Caco-2 (cell line): Measurements from ENCODE around the gene INAVA. TPM values are rescaled to one million over a fixed set of nuclear protein-coding genes. Genes with fewer than 3 reads are reported as not detected.
A peak's percentile ranks its signal among the peaks of the same experiment; 100 is the strongest.

Experiments used
- Bru-seq: library from RNA; stranded (reverse); fragments of 400-500 nt; gene quantifications from one replicate; lab custom pipeline; 2021; lab: Mats Ljungman, UMichigan
- BruChase-seq, 2 experiments: library from RNA; stranded (reverse); fragments of 400-500 nt; gene quantifications; one replicate each; lab custom pipeline; 2021; lab: Mats Ljungman, UMichigan
- BruUV-seq: library from RNA; stranded (reverse); fragments of 400-500 nt; replicated peaks from 2 replicates; lab custom pipeline; 2021; lab: Mats Ljungman, UMichigan
- CTCF ChIA-PET: fragments of 300-600 bp; sonication (Branson Sonifier 250); formaldehyde crosslinking; loops from one replicate; lab custom pipeline; 2022; ENCODE audit warnings: antibody characterized with exemption; lab: Charles Lee
- POLR2A ChIA-PET: fragments of 300-600 bp; sonication (Branson Sonifier 250); formaldehyde crosslinking; loops from one replicate; lab custom pipeline; 2022; ENCODE audit warnings: antibody characterized with exemption; lab: Charles Lee
- DNase-seq, 2 experiments: peaks; one replicate each; pipeline versions ENCODE4 v3.0.0 to v3.0.0-alpha.2; 2020 to 2022
- H3K27me3 ChIP-seq: replicated peaks from 2 replicates; pipeline ENCODE4 v1.6.0; 2011; ENCODE audit warnings: low read length; ENCODE audit not compliant: control insufficient read depth, insufficient read depth
- H3K36me3 ChIP-seq: 2 replicates; pipeline ENCODE4 v1.5.1; 2011; ENCODE audit warnings: low read length; ENCODE audit not compliant: control insufficient read depth, insufficient read depth
- H3K4me1 ChIP-seq: fragments of 250-450 bp; sonication (Bioruptor Pico); 2 replicates; pipeline ENCODE4 v1.5.1; 2020; ENCODE audit warnings: mild to moderate bottlenecking
- H3K4me3 ChIP-seq: 2 replicates; pipeline ENCODE4 v1.5.1; 2011; ENCODE audit warnings: low read depth, mild to moderate bottlenecking, control low read depth, low read length
- H3K9me3 ChIP-seq: fragments of 250-450 bp; sonication (Bioruptor Pico); 2 replicates; pipeline ENCODE4 v1.5.1; 2020; ENCODE audit warnings: mild to moderate bottlenecking, moderate library complexity
- H3K27ac Mint-ChIP-seq: one replicate; pipeline ENCODE4 v1.8.0; 2022; ENCODE audit warnings: mixed read lengths; ENCODE audit not compliant: unreplicated experiment
- H3K27me3 Mint-ChIP-seq: one replicate; pipeline ENCODE4 v1.8.0; 2022; ENCODE audit warnings: mixed read lengths; ENCODE audit not compliant: insufficient read depth, unreplicated experiment
- H3K36me3 Mint-ChIP-seq: one replicate; pipeline ENCODE4 v1.8.0; 2022; ENCODE audit warnings: mild to moderate bottlenecking, mixed read lengths; ENCODE audit not compliant: insufficient read depth, unreplicated experiment
- H3K4me1 Mint-ChIP-seq: one replicate; pipeline ENCODE4 v1.8.0; 2022; ENCODE audit warnings: low read depth, mixed read lengths; ENCODE audit not compliant: unreplicated experiment
- H3K4me3 Mint-ChIP-seq: one replicate; pipeline ENCODE4 v1.8.0; 2022; ENCODE audit warnings: mild to moderate bottlenecking, moderate library complexity, mixed read lengths; ENCODE audit not compliant: unreplicated experiment
- H3K9me3 Mint-ChIP-seq: one replicate; pipeline ENCODE4 v1.8.0; 2022; ENCODE audit warnings: mixed read lengths; ENCODE audit not compliant: unreplicated experiment
- CTCF ChIP-seq, 2 experiments: fragments of 200-600 bp in 1 of 2; IDR thresholded peaks; 1 replicate in 1 of 2; 2 replicates in 1 of 2; pipeline versions ENCODE4 v1.5.1 to v1.8.0; 2011 to 2022; ENCODE audit warnings: antibody characterized with exemption in 1 of 2, control low read depth in 1 of 2, inconsistent platforms in 1 of 2, low read depth in 1 of 2, low read length in 1 of 2, mild to moderate bottlenecking in 1 of 2, moderate library complexity in 1 of 2; ENCODE audit not compliant: insufficient read depth in 1 of 2, severe bottlenecking in 1 of 2, unreplicated experiment in 1 of 2
- intact Hi-C: fragments of 100-400 bp; cut with micrococcal nuclease; formaldehyde crosslinking; loops from one replicate; pipeline ENCODE4 v1.10.0; 2022; ENCODE audit not compliant: unreplicated experiment
- long read RNA-seq: library from polyadenylated mRNA; stranded (forward); transcript quantifications from one replicate; pipeline ENCODE4 v2.0.0, GENCODE V29; 2022
- total RNA-seq: library from RNA; stranded (reverse); gene quantifications from 2 replicates; pipeline ENCODE4 v1.2.3, GENCODE V29; 2022

The INAVA gene
- 112 and 123 TPM in 2 replicates for total RNA-seq
- Bru-seq, nascent RNA = percentile 94 among the genes with signal in this experiment
- percentile 93 among the genes with signal in this experiment for BruChase-seq, experiment 1, labeled RNA remaining after a 2-hour chase
- percentile 87 among the genes with signal in this experiment for BruChase-seq, experiment 2, labeled RNA remaining after a 6-hour chase
- long read RNA-seq, full-length matches to known transcripts = 114 of 189 reads
- long read RNA-seq, partial matches to known transcripts = 41 of 189 reads
- long read RNA-seq, other reads (novel, unspliced or antisense) = 34 of 189 reads

GRCh38 chr1:200894712-200895442, at the start of gene INAVA:
Gene INAVA, plus strand, starts transcription at chr1:200894900. Its CDS starts 3,501 bp downstream, at chr1:200898401.
- Mint-ChIP-seq H3K27me3 (no peaks in the 10 kb centered on the region), H3K9me3 (no peaks in the 10 kb centered on the region), H3K27ac (peak within 1 kb of the TSS; percentile 94), H3K4me1 (peaks cover 32% of the 10 kb centered on the region), H3K36me3 (peaks cover 78% of the 10 kb centered on the region), H3K4me3 (peak within 1 kb of the TSS; percentile 97)
- Histone ChIP-seq H3K9me3 (no peaks in the 10 kb centered on the region), H3K36me3 (peaks cover 6% of the 10 kb centered on the region), H3K4me1 (peaks cover 42% of the 10 kb centered on the region), H3K27me3 (no peaks in the 10 kb centered on the region), H3K4me3 (peak within 1 kb of the TSS; percentile 73)
- intact Hi-C loops = loop anchor here (1.0 to 5.0 kb wide), 4 partner anchors 127 to 275 kb away; partner anchors contain the start of genes CACNA1S, DDX59 and KIF21B
- CTCF ChIA-PET = interaction anchor here (0.6 to 0.7 kb wide), 2 partner anchors 131 to 219 kb away, joined by 4 read pairs; no protein-coding TSS in a partner anchor
- BruUV-seq = TSS peak; percentile 36
- POLR2A ChIA-PET = interaction anchor here (0.5 to 2.3 kb wide), 7 partner anchors 10 to 444 kb away, joined by 3 to 17 read pairs (median 4); partner anchors contain the start of gene KIF21B
- peak in 1 of 2 experiments; percentile 28 for TF ChIP-seq CTCF (IDR thresholded peaks at IDR 0.05; ENCODE audit: insufficient read depth in 1 of 2, low read depth in 1 of 2, low read length in 1 of 2, severe bottlenecking in 1 of 2, unreplicated experiment in 1 of 2)
- DNase-seq = peak; percentile 79 to 84

- Histone ChIP-seq H3K4me1 (no peaks in the 10 kb centered on the region), H3K36me3 (no peaks in the 10 kb centered on the region; the same call in 1 of the 2 replicates), H3K9me3 (no peaks in the 10 kb centered on the region), H3K27me3 (no peaks in the 10 kb centered on the region), H3K4me3 (no peak overlapping the region)
- H3K36me3 Mint-ChIP-seq = peaks cover 34% of the 10 kb centered on the region
- POLR2A ChIA-PET = no interaction called here
- no peaks in the 10 kb centered on the region for H3K4me1 Mint-ChIP-seq
- TF ChIP-seq CTCF (IDR thresholded peaks at IDR 0.05; ENCODE audit: insufficient read depth in 1 of 2, low read depth in 1 of 2, low read length in 1 of 2, severe bottlenecking in 1 of 2, unreplicated experiment in 1 of 2) = no peak
- intact Hi-C loops = no loop called here
- no peaks in the 10 kb centered on the region for H3K9me3 Mint-ChIP-seq
- H3K4me3 Mint-ChIP-seq = no peak overlapping the region
- no peak overlapping the region for H3K27ac Mint-ChIP-seq
- BruUV-seq = no TSS peak
- no peak for DNase-seq
- CTCF ChIA-PET = no interaction called here
- no peaks in the 10 kb centered on the region for H3K27me3 Mint-ChIP-seq
Measured at GRCh38 chr1:200845360-200845759, 49.3 kb upstream of the INAVA start.

GRCh38 chr1:200846398-200846797, 48.3 kb upstream of the INAVA start:
- H3K27me3 Mint-ChIP-seq = no peaks in the 10 kb centered on the region
- no TSS peak for BruUV-seq
- no peaks in the 10 kb centered on the region for H3K9me3 Mint-ChIP-seq
- peaks cover 42% of the 10 kb centered on the region for H3K36me3 Mint-ChIP-seq
- H3K4me3 Mint-ChIP-seq = no peak overlapping the region
- Histone ChIP-seq H3K4me3 (no peak overlapping the region), H3K36me3 (no peaks in the 10 kb centered on the region; the same call in 1 of the 2 replicates), H3K27me3 (no peaks in the 10 kb centered on the region), H3K4me1 (no peaks in the 10 kb centered on the region), H3K9me3 (no peaks in the 10 kb centered on the region)
- no peak for DNase-seq
- CTCF ChIA-PET = no interaction called here
- no peak for TF ChIP-seq CTCF (IDR thresholded peaks at IDR 0.05; ENCODE audit: insufficient read depth in 1 of 2, low read depth in 1 of 2, low read length in 1 of 2, severe bottlenecking in 1 of 2, unreplicated experiment in 1 of 2)
- H3K4me1 Mint-ChIP-seq = no peaks in the 10 kb centered on the region
- intact Hi-C loops = no loop called here
- POLR2A ChIA-PET = no interaction called here
- no peak overlapping the region for H3K27ac Mint-ChIP-seq
